IPS-11a (cell line): ENCODE data around the gene ARMC3.
"Not testable (repeated sequence)": the region's sequence is repeated elsewhere in the genome, so short reads cannot be mapped to it uniquely, and the experiment has no call there.

Experiments used
- H3K4me3 ChIP-seq: one replicate; pipeline ENCODE4 v1.5.1; 2013; ENCODE audit warnings: low read depth, low read length, control low read depth

ARMC3 gene

GRCh38 chr10:23070092-23070912 is 142.4 kb downstream of the ARMC3 start:
- not testable (repeated sequence) for H3K4me3 ChIP-seq

GRCh38 chr10:23070913-23071218 is 143.0 kb downstream of the ARMC3 start:
- no peak overlapping the region for H3K4me3 ChIP-seq

- not testable (repeated sequence) for H3K4me3 ChIP-seq
Observed at GRCh38 chr10:23072593-23072992, 144.7 kb downstream of the ARMC3 start.

- H3K4me3 ChIP-seq, result no peak overlapping the region
Observed at GRCh38 chr10:23073527-23073926, 145.7 kb downstream of the ARMC3 start.

- H3K4me3 ChIP-seq, result no peak overlapping the region
Observed at GRCh38 chr10:23075672-23076071, 147.8 kb downstream of the ARMC3 start.

GRCh38 chr10:23078114-23078513 is 150.3 kb downstream of the ARMC3 start:
- no peak overlapping the region for H3K4me3 ChIP-seq

GRCh38 chr10:23079700-23080099 is 151.8 kb downstream of the ARMC3 start:
- H3K4me3 ChIP-seq, result no peak overlapping the region

GRCh38 chr10:23080262-23080661 is 152.4 kb downstream of the ARMC3 start:
- H3K4me3 ChIP-seq, result no peak overlapping the region

GRCh38 chr10:23081221-23081750 is 153.4 kb downstream of the ARMC3 start:
- no peak overlapping the region for H3K4me3 ChIP-seq

GRCh38 chr10:23081891-23082290 is 154.0 kb downstream of the ARMC3 start:
- no peak overlapping the region for H3K4me3 ChIP-seq
